ENCODE results near the gene NECTIN1.
"Not testable (repeated sequence)": the region's sequence is repeated elsewhere in the genome, so short reads cannot be mapped to it uniquely, and the experiment has no call there.

GRCh38 chr11:119595941-119596340 is 133.1 kb downstream of the NECTIN1 start:
- TF ChIP-seq POLR2AphosphoS5 (IDR thresholded peaks at IDR 0.05; ENCODE audit: low read depth); CTCF (IDR thresholded peaks at IDR 0.05; ENCODE audit: insufficient read depth, low read length); GABPA (IDR thresholded peaks at IDR 0.05; ENCODE audit: low read depth): not testable (repeated sequence)
